H1 (cell line): Measurements from ENCODE around the gene FAM83G.
"Not testable (repeated sequence)": the region's sequence is repeated elsewhere in the genome, so short reads cannot be mapped to it uniquely, and the experiment has no call there.

Experiments
- BRCA1 ChIP-seq: IDR thresholded peaks from 2 replicates; pipeline ENCODE4 v1.6.1; 2012; ENCODE audit warnings: low read depth, low read length, improper control_type of control experiment
- CEBPB ChIP-seq: IDR thresholded peaks from 2 replicates; pipeline ENCODE4 v1.6.1; 2012; ENCODE audit warnings: low read depth, low read length
- CHD1 ChIP-seq: IDR thresholded peaks from 2 replicates; pipeline ENCODE4 v1.6.1; 2012; ENCODE audit warnings: low read depth, low read length, improper control_type of control experiment
- EP300 ChIP-seq, 2 experiments: IDR thresholded peaks; 1 replicate in 1 of 2; 2 replicates in 1 of 2; pipeline ENCODE4 v1.6.1; 2011 to 2012; ENCODE audit warnings: low read depth in 2 of 2, low read length in 2 of 2, mild to moderate bottlenecking in 2 of 2, borderline replicate concordance in 1 of 2, inconsistent platforms in 1 of 2, moderate library complexity in 1 of 2
- EZH2 ChIP-seq: fragments of 200-600 bp; sonication (generic); IDR thresholded peaks from 2 replicates; pipeline ENCODE4 v1.7.1; 2012; ENCODE audit warnings: low read depth, mild to moderate bottlenecking, moderate library complexity, low read length, inconsistent platforms; ENCODE audit not compliant: severe bottlenecking
- FOSL1 ChIP-seq: IDR thresholded peaks from 2 replicates; pipeline ENCODE4 v1.6.1; 2011; ENCODE audit warnings: mild to moderate bottlenecking, low read depth, low read length, moderate library complexity; ENCODE audit not compliant: insufficient read depth
- GABPA ChIP-seq: IDR thresholded peaks from 2 replicates; pipeline ENCODE4 v1.6.1; 2011; ENCODE audit warnings: mild to moderate bottlenecking, low read length, moderate library complexity, borderline replicate concordance; ENCODE audit not compliant: insufficient read depth
- JUN ChIP-seq: IDR thresholded peaks from 2 replicates; pipeline ENCODE4 v1.6.1; 2011; ENCODE audit warnings: low read depth, mild to moderate bottlenecking, improper control_type of control experiment, low read length
- KDM1A ChIP-seq: fragments of 200-600, 300-600 bp; sonication (generic); IDR thresholded peaks from 2 replicates; pipeline ENCODE4 v1.7.1; 2016; ENCODE audit warnings: mild to moderate bottlenecking, low read length, borderline replicate concordance
- POLR2AphosphoS5 ChIP-seq: IDR thresholded peaks from 2 replicates; pipeline ENCODE4 v1.6.1; 2011; ENCODE audit warnings: low read depth, low read length
- RXRA ChIP-seq: IDR thresholded peaks from 2 replicates; pipeline ENCODE4 v1.6.1; 2011; ENCODE audit warnings: low read depth, mild to moderate bottlenecking, low read length, moderate library complexity; ENCODE audit not compliant: insufficient read depth
- SUZ12 ChIP-seq: fragments of 200-600 bp; sonication (generic); IDR thresholded peaks from 2 replicates; pipeline ENCODE4 v1.6.1; 2012; ENCODE audit warnings: mild to moderate bottlenecking, inconsistent platforms, low read length, moderate library complexity, mixed read lengths
- TF ChIP-seq, protein P1 (sequence below), 3 experiments: IDR thresholded peaks; 1 replicate in 2 of 3; 2 replicates in 1 of 3; pipeline versions ENCODE4 v1.5.1 to v1.6.1; 2011; ENCODE audit warnings: low read length in 3 of 3, mild to moderate bottlenecking in 3 of 3, inconsistent platforms in 2 of 3, low read depth in 1 of 3, moderate library complexity in 1 of 3; ENCODE audit not compliant: insufficient read depth in 1 of 3; ENCODE audit errors: control extremely low read depth in 1 of 3
- TF ChIP-seq, protein P2 (sequence below): IDR thresholded peaks from 2 replicates; pipeline ENCODE4 v1.6.1; 2012; ENCODE audit warnings: inconsistent platforms

DNA sequence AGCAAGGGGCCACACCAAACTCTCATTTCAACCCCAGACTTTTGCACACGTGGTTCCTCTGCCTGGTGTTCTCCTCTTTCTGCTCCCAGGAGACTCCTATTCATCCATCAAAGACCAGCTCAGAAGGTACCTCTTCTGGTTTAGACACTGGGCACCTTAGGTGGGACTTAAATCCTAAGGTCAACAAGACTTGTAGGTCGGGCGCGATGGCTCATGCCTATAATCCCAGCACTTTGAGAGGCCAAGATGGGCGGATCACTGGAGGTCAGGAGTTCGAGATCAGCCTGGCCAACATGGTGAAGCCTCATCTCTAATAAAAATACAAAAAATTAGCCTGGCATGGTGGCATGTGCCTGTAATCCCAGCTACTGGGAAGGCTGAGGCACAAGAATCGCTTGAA lies 42.9 kb upstream of the FAM83G start:
- TF ChIP-seq FOSL1; GABPA; SUZ12; CEBPB; EZH2; KDM1A; JUN; CHD1; POLR2AphosphoS5; EP300 (IDR thresholded peaks at IDR 0.05; ENCODE audit: borderline replicate concordance in 1 of 2, low read depth in 2 of 2, low read length in 2 of 2); BRCA1; RXRA: not testable (repeated sequence)
- TF ChIP-seq, protein P1, sequence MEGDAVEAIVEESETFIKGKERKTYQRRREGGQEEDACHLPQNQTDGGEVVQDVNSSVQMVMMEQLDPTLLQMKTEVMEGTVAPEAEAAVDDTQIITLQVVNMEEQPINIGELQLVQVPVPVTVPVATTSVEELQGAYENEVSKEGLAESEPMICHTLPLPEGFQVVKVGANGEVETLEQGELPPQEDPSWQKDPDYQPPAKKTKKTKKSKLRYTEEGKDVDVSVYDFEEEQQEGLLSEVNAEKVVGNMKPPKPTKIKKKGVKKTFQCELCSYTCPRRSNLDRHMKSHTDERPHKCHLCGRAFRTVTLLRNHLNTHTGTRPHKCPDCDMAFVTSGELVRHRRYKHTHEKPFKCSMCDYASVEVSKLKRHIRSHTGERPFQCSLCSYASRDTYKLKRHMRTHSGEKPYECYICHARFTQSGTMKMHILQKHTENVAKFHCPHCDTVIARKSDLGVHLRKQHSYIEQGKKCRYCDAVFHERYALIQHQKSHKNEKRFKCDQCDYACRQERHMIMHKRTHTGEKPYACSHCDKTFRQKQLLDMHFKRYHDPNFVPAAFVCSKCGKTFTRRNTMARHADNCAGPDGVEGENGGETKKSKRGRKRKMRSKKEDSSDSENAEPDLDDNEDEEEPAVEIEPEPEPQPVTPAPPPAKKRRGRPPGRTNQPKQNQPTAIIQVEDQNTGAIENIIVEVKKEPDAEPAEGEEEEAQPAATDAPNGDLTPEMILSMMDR (IDR thresholded peaks at IDR 0.05; ENCODE audit: control extremely low read depth in 1 of 3, insufficient read depth in 1 of 3, low read depth in 1 of 3, low read length in 3 of 3): not testable (repeated sequence)
- TF ChIP-seq, protein P2, sequence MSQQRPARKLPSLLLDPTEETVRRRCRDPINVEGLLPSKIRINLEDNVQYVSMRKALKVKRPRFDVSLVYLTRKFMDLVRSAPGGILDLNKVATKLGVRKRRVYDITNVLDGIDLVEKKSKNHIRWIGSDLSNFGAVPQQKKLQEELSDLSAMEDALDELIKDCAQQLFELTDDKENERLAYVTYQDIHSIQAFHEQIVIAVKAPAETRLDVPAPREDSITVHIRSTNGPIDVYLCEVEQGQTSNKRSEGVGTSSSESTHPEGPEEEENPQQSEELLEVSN: not testable (repeated sequence)
